Measurements from ENCODE around the gene F2RL1.
A peak's percentile ranks its signal among the peaks of the same experiment; 100 is the strongest.

F2RL1 gene

GRCh38 chr5:76790632-76791290 is 28.1 kb upstream of the F2RL1 start:
- no peak for TF ChIP-seq CTCF (IDR thresholded peaks at IDR 0.05)
- H3K36me3 Mint-ChIP-seq (ENCODE audit: low read depth), result peaks cover 4% of the 10 kb centered on the region
- H3K27me3 Mint-ChIP-seq (ENCODE audit: low read depth, poor library complexity), result peaks cover 8% of the 10 kb centered on the region
- H3K9me3 Mint-ChIP-seq, result peaks cover 17% of the 10 kb centered on the region
- no peak overlapping the region for H3K4me3 Mint-ChIP-seq
- no peak for DNase-seq
- H3K4me1 Mint-ChIP-seq, result peaks cover 27% of the 10 kb centered on the region
- H3K27ac Mint-ChIP-seq, result peak overlapping the region; percentile 78

- no peak for TF ChIP-seq CTCF (IDR thresholded peaks at IDR 0.05)
- H3K27ac Mint-ChIP-seq, result peak overlapping the region; percentile 39
- H3K4me1 Mint-ChIP-seq, result peaks cover 27% of the 10 kb centered on the region
- peaks cover 4% of the 10 kb centered on the region for H3K36me3 Mint-ChIP-seq (ENCODE audit: low read depth)
- no peak overlapping the region for H3K4me3 Mint-ChIP-seq
- peaks cover 8% of the 10 kb centered on the region for H3K27me3 Mint-ChIP-seq (ENCODE audit: low read depth, poor library complexity)
- peaks cover 17% of the 10 kb centered on the region for H3K9me3 Mint-ChIP-seq
- no peak for DNase-seq
Observed at GRCh38 chr5:76791461-76791860, 27.4 kb upstream of the F2RL1 start.

GRCh38 chr5:76794871-76795270 is 24.0 kb upstream of the F2RL1 start:
- H3K9me3 Mint-ChIP-seq, result peaks cover 2% of the 10 kb centered on the region
- no peak for DNase-seq
- no peak overlapping the region for H3K4me3 Mint-ChIP-seq
- no peak overlapping the region for H3K27ac Mint-ChIP-seq
- TF ChIP-seq CTCF (IDR thresholded peaks at IDR 0.05), result no peak
- H3K27me3 Mint-ChIP-seq (ENCODE audit: low read depth, poor library complexity), result peaks cover 6% of the 10 kb centered on the region
- H3K4me1 Mint-ChIP-seq, result peaks cover 24% of the 10 kb centered on the region
- H3K36me3 Mint-ChIP-seq (ENCODE audit: low read depth), result peaks cover under 1% of the 10 kb centered on the region

- no peak for DNase-seq
- Mint-ChIP-seq H3K4me1 (peaks cover 4% of the 10 kb centered on the region), H3K9me3 (no peaks in the 10 kb centered on the region), H3K4me3 (no peak overlapping the region), H3K36me3 (ENCODE audit: low read depth) (no peaks in the 10 kb centered on the region), H3K27me3 (ENCODE audit: low read depth, poor library complexity) (peaks cover 3% of the 10 kb centered on the region), H3K27ac (no peak overlapping the region)
- TF ChIP-seq CTCF (IDR thresholded peaks at IDR 0.05), result no peak
Observed at GRCh38 chr5:76799588-76799987, 19.2 kb upstream of the F2RL1 start.

GRCh38 chr5:76800579-76800978 is 18.3 kb upstream of the F2RL1 start:
- Mint-ChIP-seq H3K4me3 (no peak overlapping the region), H3K36me3 (ENCODE audit: low read depth) (no peaks in the 10 kb centered on the region), H3K4me1 (peaks cover 4% of the 10 kb centered on the region), H3K27ac (peak overlapping the region; percentile 69), H3K27me3 (ENCODE audit: low read depth, poor library complexity) (peaks cover 3% of the 10 kb centered on the region), H3K9me3 (no peaks in the 10 kb centered on the region)
- DNase-seq, result no peak
- no peak for TF ChIP-seq CTCF (IDR thresholded peaks at IDR 0.05)

- Mint-ChIP-seq H3K4me1 (peaks cover 9% of the 10 kb centered on the region), H3K27me3 (ENCODE audit: low read depth, poor library complexity) (peaks cover 4% of the 10 kb centered on the region), H3K27ac (no peak overlapping the region), H3K4me3 (no peak overlapping the region), H3K9me3 (no peaks in the 10 kb centered on the region), H3K36me3 (ENCODE audit: low read depth) (no peaks in the 10 kb centered on the region)
- no peak for DNase-seq
- TF ChIP-seq CTCF (IDR thresholded peaks at IDR 0.05), result no peak
Observed at GRCh38 chr5:76801159-76801802, 17.5 kb upstream of the F2RL1 start.

Measured in nephron progenitor cell (in vitro differentiated cells).